Liver (tissue), 9 donors: ENCODE results near the gene TMEM151B. TPM values are rescaled to one million over a fixed set of nuclear protein-coding genes. Genes with fewer than 3 reads are reported as not detected.

Source experiments
- DNase-seq: peaks from one replicate; pipeline ENCODE4 v3.0.0-alpha.2; 2017; ENCODE audit warnings: low spot score
- H3K27ac ChIP-seq, 2 donors: one replicate each; pipeline ENCODE4 v1.7.0; 2013; ENCODE audit warnings: inconsistent platforms in 2 of 2, low read length in 2 of 2, control low read depth in 1 of 2, low read depth in 1 of 2, mild to moderate bottlenecking in 1 of 2
- H3K27me3 ChIP-seq, 4 donors: one replicate each; pipeline versions ENCODE4 v1.6.1 to v1.7.0; 2013; ENCODE audit warnings: low read length in 3 of 4, inconsistent platforms in 1 of 4, mild to moderate bottlenecking in 1 of 4, moderate library complexity in 1 of 4; ENCODE audit not compliant: control insufficient read depth in 4 of 4, insufficient read depth in 4 of 4
- H3K36me3 ChIP-seq, 4 donors: one replicate each; pipeline versions ENCODE4 v1.6.1 to v1.7.0; 2013; ENCODE audit warnings: low read length in 3 of 4, mild to moderate bottlenecking in 3 of 4, low read depth in 1 of 4, moderate library complexity in 1 of 4; ENCODE audit not compliant: control insufficient read depth in 4 of 4, insufficient read depth in 3 of 4
- H3K4me1 ChIP-seq, 4 donors: one replicate each; pipeline versions ENCODE4 v1.6.1 to v1.7.0; 2013; ENCODE audit warnings: low read length in 3 of 4, mild to moderate bottlenecking in 3 of 4, moderate library complexity in 1 of 4; ENCODE audit not compliant: control insufficient read depth in 4 of 4, insufficient read depth in 4 of 4
- H3K4me3 ChIP-seq, 3 donors: one replicate each; pipeline versions ENCODE4 v1.6.1 to v1.7.0; 2013; ENCODE audit warnings: low read length in 3 of 3, control low read depth in 1 of 3, low read depth in 1 of 3, mild to moderate bottlenecking in 1 of 3
- H3K9ac ChIP-seq, 2 donors: one replicate each; pipeline ENCODE4 v1.7.0; 2013; ENCODE audit warnings: low read length in 2 of 2, mild to moderate bottlenecking in 2 of 2, moderate library complexity in 2 of 2, control low read depth in 1 of 2, low read depth in 1 of 2
- H3K9me3 ChIP-seq, 4 donors: one replicate each; pipeline versions ENCODE4 v1.6.1 to v1.7.0; 2013; ENCODE audit warnings: low read length in 3 of 4; ENCODE audit not compliant: control insufficient read depth in 4 of 4
- ATF3 ChIP-seq: IDR thresholded peaks from 2 replicates; pipeline ENCODE4 v1.6.1; 2016; ENCODE audit warnings: antibody characterized with exemption
- CTCF ChIP-seq: fragments of 150-350 bp; IDR thresholded peaks from 2 replicates; pipeline ENCODE4 v1.5.1; 2017; ENCODE audit warnings: improper control_type of control experiment, low read depth, low read length; ENCODE audit not compliant: missing input control
- EGR1 ChIP-seq, 2 donors: IDR thresholded peaks; 2 replicates each; pipeline ENCODE4 v1.6.1; 2016 to 2018; ENCODE audit warnings: antibody characterized with exemption in 2 of 2, low read depth in 2 of 2
- FOXA1 ChIP-seq: IDR thresholded peaks from 2 replicates; pipeline ENCODE4 v1.6.1; 2016; ENCODE audit warnings: antibody characterized with exemption
- FOXA2 ChIP-seq: IDR thresholded peaks from 2 replicates; pipeline ENCODE4 v1.6.1; 2016; ENCODE audit warnings: antibody characterized with exemption
- GABPA ChIP-seq, 2 donors: IDR thresholded peaks in 1 of 2; conservative IDR thresholded peaks in 1 of 2; 2 replicates each; pipeline ENCODE4 v1.6.1; 2016; ENCODE audit warnings: antibody characterized with exemption in 2 of 2, mild to moderate bottlenecking in 1 of 2, moderate library complexity in 1 of 2
- HNF4A ChIP-seq, 2 donors: conservative IDR thresholded peaks; 2 replicates each; pipeline ENCODE4 v1.6.1; 2016; ENCODE audit warnings: antibody characterized with exemption in 2 of 2, mild to moderate bottlenecking in 2 of 2
- HNF4G ChIP-seq: IDR thresholded peaks from 2 replicates; pipeline ENCODE4 v1.6.1; 2016; ENCODE audit warnings: antibody characterized with exemption
- JUND ChIP-seq, 2 donors: IDR thresholded peaks; 2 replicates each; pipeline ENCODE4 v1.6.1; 2016; ENCODE audit warnings: antibody characterized with exemption in 2 of 2
- MAX ChIP-seq: IDR thresholded peaks from 2 replicates; pipeline ENCODE4 v1.6.1; 2016; ENCODE audit warnings: antibody characterized with exemption
- NR2F2 ChIP-seq: IDR thresholded peaks from 2 replicates; pipeline ENCODE4 v1.6.1; 2016; ENCODE audit warnings: antibody characterized with exemption
- RAD21 ChIP-seq, 2 donors: IDR thresholded peaks; 2 replicates each; pipeline ENCODE4 v1.6.1; 2016; ENCODE audit warnings: antibody characterized with exemption in 2 of 2, mild to moderate bottlenecking in 2 of 2
- REST ChIP-seq: IDR thresholded peaks from 2 replicates; pipeline ENCODE4 v1.6.1; 2016; ENCODE audit warnings: antibody characterized with exemption, mild to moderate bottlenecking
- SP1 ChIP-seq: IDR thresholded peaks from 2 replicates; pipeline ENCODE4 v1.6.1; 2018; ENCODE audit warnings: antibody characterized with exemption, mild to moderate bottlenecking
- TAF1 ChIP-seq: conservative IDR thresholded peaks from 2 replicates; pipeline ENCODE4 v1.6.1; 2016; ENCODE audit warnings: antibody characterized with exemption, mild to moderate bottlenecking
- YY1 ChIP-seq: IDR thresholded peaks from 2 replicates; pipeline ENCODE4 v1.6.1; 2016; ENCODE audit warnings: antibody characterized with exemption, mild to moderate bottlenecking
- WGBS: extraction: QIAGEN DNeasy Blood & Tissue Kit; methylation state at CpG from one replicate; pipeline ENCODE4 v1.1.7; 2013; 5-methylcytosine and 5-hydroxymethylcytosine counted together
- polyA plus RNA-seq, 2 donors: library from polyadenylated mRNA; stranded (reverse) in 1 of 2; unstranded in 1 of 2; fragments of 200-250 nt in 1 of 2; fragments of >200 nt in 1 of 2; fragmentation: Nextera tagmentation in 1 of 2; extraction: Ambion mirVana in 1 of 2; gene quantifications; one replicate each; pipeline versions ENCODE4 v1.2.1 to v1.2.3, GENCODE V29; 2013 to 2015
- total RNA-seq, 2 donors: library from RNA; depleted of rRNA; stranded (reverse); fragments of >200 nt; gene quantifications; one replicate each; pipeline ENCODE4 v1.2.3, GENCODE V29; 2014
- donor health status: healthy.
- donor health status: healthy.
- donor health status: healthy.
- donor health status: healthy.
- donor health status: healthy.

TMEM151B gene
- total and polyA plus RNA-seq, 4 donors, result not detected

GRCh38 chr6:44292661-44293365 is 22.6 kb downstream of the TMEM151B start (continued):
- TF ChIP-seq YY1 (no peak), GABPA (IDR thresholded peaks at IDR 0.05 in 1 of 2, conservative IDR thresholded peaks at IDR 0.05 in 1 of 2) (no peak), TAF1 (no peak), MAX (no peak), FOXA2 (no peak), NR2F2 (no peak), JUND (IDR thresholded peaks at IDR 0.05) (no peak), HNF4G (no peak), HNF4A (conservative IDR thresholded peaks at IDR 0.05) (no peak), RAD21 (IDR thresholded peaks at IDR 0.05) (no peak), ATF3 (no peak)

GRCh38 chr6:44294832-44295791 is 24.9 kb downstream of the TMEM151B start:
- H3K27me3 ChIP-seq, result peaks cover 0 to 16% (median 8%) of the 10 kb centered on the region in 4 donors
- H3K4me1 ChIP-seq, result peaks cover 7 to 13% (median 11%) of the 10 kb centered on the region in 4 donors
- no peak overlapping the region for H3K27ac ChIP-seq
- H3K4me3 ChIP-seq, result no peak overlapping the region
- no peak for DNase-seq
- H3K36me3 ChIP-seq, result peaks cover 0 to under 1% (median under 1%) of the 10 kb centered on the region in 4 donors
- H3K9me3 ChIP-seq, result no peaks in the 10 kb centered on the region
- no peak for TF ChIP-seq EGR1 (IDR thresholded peaks at IDR 0.05; ENCODE audit: low read depth in 2 of 2)
- TF ChIP-seq CTCF, result no peak
- TF ChIP-seq MAX, result no peak
- no peak for TF ChIP-seq RAD21 (IDR thresholded peaks at IDR 0.05)
- TF ChIP-seq SP1, result no peak
- no peak for TF ChIP-seq REST
- no peak for TF ChIP-seq FOXA1
- H3K9ac ChIP-seq, result no peak overlapping the region
- WGBS, result 66% methylated on average over 7 of the region's 7 CpGs
